NB4 (cell line): Measurements from ENCODE around the gene DUSP11.

Source experiments
- POLR2A ChIP-seq: IDR thresholded peaks from 2 replicates; pipeline ENCODE4 v1.6.1; 2011; ENCODE audit warnings: mild to moderate bottlenecking; ENCODE audit not compliant: insufficient read length; ENCODE audit errors: extremely low read depth
- TF ChIP-seq, protein P1 (sequence below): IDR thresholded peaks from one replicate; pipeline ENCODE4 v1.5.1; 2012; ENCODE audit warnings: low read depth, low read length

DNA sequence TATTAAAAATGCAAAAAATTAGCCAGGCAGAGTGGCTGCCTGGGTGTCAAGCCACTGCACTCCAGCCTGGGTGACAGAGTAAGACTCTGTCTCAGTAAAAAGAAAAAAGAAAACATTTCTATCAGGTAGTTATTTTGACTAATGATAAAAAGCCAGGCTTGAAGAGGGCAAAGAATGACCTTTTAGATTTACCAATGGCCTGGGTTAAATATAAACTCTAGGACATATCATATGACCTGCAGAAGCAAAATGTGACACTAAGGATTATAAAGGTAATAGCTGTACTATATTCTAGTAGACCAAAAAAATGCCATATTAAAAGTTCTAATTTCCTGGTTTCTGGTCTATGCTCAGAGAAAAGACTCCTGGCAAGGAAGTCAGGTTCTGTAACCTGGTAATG is 32.7 kb upstream of the DUSP11 start:
- TF ChIP-seq, protein P1, sequence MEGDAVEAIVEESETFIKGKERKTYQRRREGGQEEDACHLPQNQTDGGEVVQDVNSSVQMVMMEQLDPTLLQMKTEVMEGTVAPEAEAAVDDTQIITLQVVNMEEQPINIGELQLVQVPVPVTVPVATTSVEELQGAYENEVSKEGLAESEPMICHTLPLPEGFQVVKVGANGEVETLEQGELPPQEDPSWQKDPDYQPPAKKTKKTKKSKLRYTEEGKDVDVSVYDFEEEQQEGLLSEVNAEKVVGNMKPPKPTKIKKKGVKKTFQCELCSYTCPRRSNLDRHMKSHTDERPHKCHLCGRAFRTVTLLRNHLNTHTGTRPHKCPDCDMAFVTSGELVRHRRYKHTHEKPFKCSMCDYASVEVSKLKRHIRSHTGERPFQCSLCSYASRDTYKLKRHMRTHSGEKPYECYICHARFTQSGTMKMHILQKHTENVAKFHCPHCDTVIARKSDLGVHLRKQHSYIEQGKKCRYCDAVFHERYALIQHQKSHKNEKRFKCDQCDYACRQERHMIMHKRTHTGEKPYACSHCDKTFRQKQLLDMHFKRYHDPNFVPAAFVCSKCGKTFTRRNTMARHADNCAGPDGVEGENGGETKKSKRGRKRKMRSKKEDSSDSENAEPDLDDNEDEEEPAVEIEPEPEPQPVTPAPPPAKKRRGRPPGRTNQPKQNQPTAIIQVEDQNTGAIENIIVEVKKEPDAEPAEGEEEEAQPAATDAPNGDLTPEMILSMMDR = no peak
- no peak for TF ChIP-seq POLR2A
